Psoas muscle (tissue), 8 donors: ENCODE measurements around the gene CCNY. TPM values are rescaled to one million over a fixed set of nuclear protein-coding genes. Genes with fewer than 3 reads are reported as not detected.

Source experiments
- ATAC-seq, 4 donors: fragments of 200-7000 bp; cut with Tn5 transposase; one replicate each; pipeline ENCODE4 v1.9.1; 2020; ENCODE audit warnings: moderate library complexity in 3 of 4, mild to moderate bottlenecking in 2 of 4
- DNase-seq, 2 donors: peaks; one replicate each; pipeline ENCODE4 v3.0.0-alpha.2; 2020
- H3K27ac ChIP-seq: fragments of 200-600 bp; one replicate; pipeline ENCODE4 v1.8.0; 2022
- H3K27me3 ChIP-seq, 3 donors: fragments of 200-600 bp in 1 of 3; one replicate each; pipeline versions ENCODE4 v1.6.1 to v1.8.0; 2013 to 2022; ENCODE audit warnings: low read length in 2 of 3, mild to moderate bottlenecking in 2 of 3, moderate library complexity in 1 of 3; ENCODE audit not compliant: insufficient read depth in 3 of 3
- H3K36me3 ChIP-seq, 2 donors: fragments of 200-600 bp in 1 of 2; one replicate each; pipeline versions ENCODE4 v1.6.1 to v1.8.0; 2013 to 2022; ENCODE audit warnings: low read depth in 1 of 2, mild to moderate bottlenecking in 1 of 2, moderate library complexity in 1 of 2; ENCODE audit not compliant: insufficient read depth in 1 of 2
- H3K4me1 ChIP-seq: fragments of 200-600 bp; one replicate; pipeline ENCODE4 v1.8.0; 2022
- H3K4me3 ChIP-seq: fragments of 200-600 bp; one replicate; pipeline ENCODE4 v1.8.0; 2022; ENCODE audit warnings: mild to moderate bottlenecking
- H3K9me3 ChIP-seq: fragments of 200-600 bp; one replicate; pipeline ENCODE4 v1.8.0; 2022
- CTCF ChIP-seq: fragments of 200-600 bp; IDR thresholded peaks from one replicate; pipeline ENCODE4 v1.8.0; 2022; ENCODE audit warnings: antibody characterized with exemption
- WGBS, 3 donors: extraction: QIAGEN DNeasy Blood & Tissue Kit; methylation state at CpG; one replicate each; pipeline versions ENCODE4 v1.1.6 to v1.1.7; 2013; 5-methylcytosine and 5-hydroxymethylcytosine counted together
- intact Hi-C, 2 donors: fragments of 100-400 bp; cut with DNase I; formaldehyde crosslinking; loops; one replicate each; pipeline versions ENCODE4 v1.11.0 to v1.14.2; 2022
- polyA plus RNA-seq, 3 donors: library from polyadenylated mRNA; stranded (reverse); fragments of 200-250 nt; gene quantifications; one replicate each; pipeline ENCODE4 v1.2.3, GENCODE V29; 2013
- total RNA-seq, 4 donors: library from RNA; stranded (reverse); fragmentation: NEBNext Ultra II Directional in 2 of 4; extraction: Animal tissue kit (Norgen Biotek cat#: 25700) in 2 of 4; gene quantifications; one replicate each; pipeline versions ENCODE4 v1.2.1 to v1.2.4, GENCODE V29; 2021 to 2023
- donor health status: healthy with polysubstance abuse.
- donor health status: DM: no; HTN: no; CAD: no; lungs with moderate emphysema.
- donor health status: Bipolar disorder and iron deficiency.
- donor health status: healthy.
- donor health status: DM: yes; HTN: yes; CAD: no.
- donor health status: DM: no; HTN: no; CAD: no.
- donor health status: DM: no; HTN: no; CAD: no.
- donor health status: DM: yes; HTN: yes; CAD: no.

CCNY gene
- total and polyA plus RNA-seq, 7 donors: 21.2 to 55.8 (median 47.0) TPM

- peaks cover 53% of the 10 kb centered on the region for H3K4me1 ChIP-seq
- 67 to 70% (median 68%) methylated on average over 2 of the region's 2 CpGs for WGBS, 3 donors
- H3K27me3 ChIP-seq: no peaks in the 10 kb centered on the region
- TF ChIP-seq CTCF: no peak
- peak overlapping the region; percentile 47 for H3K27ac ChIP-seq
- H3K36me3 ChIP-seq: no peaks in the 10 kb centered on the region
- peaks cover 14% of the 10 kb centered on the region for H3K9me3 ChIP-seq
- H3K4me3 ChIP-seq: no peak overlapping the region
- ATAC-seq: peak; percentile 36 to 58 (median 44)
- no peak for DNase-seq
- intact Hi-C loops: no loop called here
Measured at GRCh38 chr10:35446439-35446838, 110.1 kb downstream of the CCNY start.

- Histone ChIP-seq H3K4me3 (peak overlapping the region; percentile 1), H3K4me1 (peaks cover 64% of the 10 kb centered on the region), H3K36me3 (no peaks in the 10 kb centered on the region), H3K27ac (peak overlapping the region; percentile 47), H3K9me3 (peaks cover 13% of the 10 kb centered on the region), H3K27me3 (no peaks in the 10 kb centered on the region)
- intact Hi-C loops: no loop called here
- WGBS, 3 donors: 11 to 16% (median 13%) methylated on average over 14 of the region's 14 CpGs
- ATAC-seq: peak; percentile 48 to 56 (median 52)
- no peak for TF ChIP-seq CTCF
- no peak for DNase-seq
Measured at GRCh38 chr10:35447693-35448407, 111.5 kb downstream of the CCNY start.

- peak overlapping the region; percentile 59 for H3K27ac ChIP-seq
- peaks cover 2% of the 10 kb centered on the region for H3K9me3 ChIP-seq
- no peak overlapping the region for H3K4me3 ChIP-seq
- TF ChIP-seq CTCF: no peak
- intact Hi-C loops: no loop called here
- DNase-seq (no peak), ATAC-seq (no peak)
- WGBS, 3 donors: 73 to 80% (median 80%) methylated on average over 11 of the region's 11 CpGs
- H3K36me3 ChIP-seq: no peaks in the 10 kb centered on the region
- H3K4me1 ChIP-seq: peaks cover 73% of the 10 kb centered on the region
- H3K27me3 ChIP-seq: no peaks in the 10 kb centered on the region
Measured at GRCh38 chr10:35448687-35449662, 112.7 kb downstream of the CCNY start.

GRCh38 chr10:35449944-35450343 is 113.6 kb downstream of the CCNY start:
- Histone ChIP-seq H3K27ac (peak overlapping the region; percentile 59), H3K4me1 (peaks cover 83% of the 10 kb centered on the region), H3K9me3 (no peaks in the 10 kb centered on the region), H3K36me3 (no peaks in the 10 kb centered on the region), H3K27me3 (no peaks in the 10 kb centered on the region), H3K4me3 (no peak overlapping the region)
- TF ChIP-seq CTCF: no peak
- 62 to 75% (median 66%) methylated on average over 5 of the region's 5 CpGs for WGBS, 3 donors
- no peak for ATAC-seq
- intact Hi-C loops: loop anchor here in 1 of 2 donors (5.0 kb wide), 1 partner anchor 33 kb away; no protein-coding TSS in a partner anchor
- DNase-seq: no peak
